ENCODE measurements around the gene PGGHG. TPM values are rescaled to one million over a fixed set of nuclear protein-coding genes. Genes with fewer than 3 reads are reported as not detected.

The PGGHG gene
- total and polyA plus RNA-seq, 3 donors from 2014 or later = 8.2 to 32.5 (median 26.5) TPM

DNA sequence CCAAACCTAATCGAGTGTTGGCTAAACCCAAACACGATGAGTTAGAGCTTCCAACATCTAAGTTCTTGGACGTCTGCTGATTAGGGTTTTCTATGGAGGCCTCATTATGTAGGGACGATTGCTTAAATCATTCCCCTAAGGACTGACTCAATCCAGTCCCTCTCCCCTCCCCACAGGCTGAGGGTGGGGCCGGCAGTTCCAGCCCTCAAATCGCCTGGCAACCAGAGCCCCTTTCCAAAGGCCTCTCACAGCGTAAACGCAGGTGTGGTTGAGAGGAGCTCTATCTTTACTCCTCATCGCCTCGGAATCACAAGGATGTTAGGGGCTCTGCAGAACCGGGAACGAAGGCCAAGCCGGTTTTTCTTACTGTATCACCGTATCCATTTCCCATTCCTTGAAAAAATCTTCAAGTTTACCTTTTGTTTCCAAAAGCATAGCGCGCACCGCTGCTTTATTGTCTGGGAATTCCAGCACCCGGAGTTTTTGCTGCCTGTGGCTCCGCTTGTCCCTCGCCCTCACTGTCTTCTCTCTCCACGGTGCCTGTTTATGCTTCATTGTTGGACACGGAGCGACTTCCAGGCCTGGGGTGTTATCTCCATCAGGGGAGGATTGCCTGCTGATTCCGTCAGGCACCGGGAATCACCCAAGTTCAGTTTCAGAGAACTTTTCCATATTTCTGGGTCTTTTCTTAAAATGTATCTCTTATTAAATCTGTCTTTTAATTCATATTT is 45.5 kb downstream of the PGGHG start:
- peak; percentile 58 for DNase-seq
- H3K27ac ChIP-seq = peak overlapping the region; percentile 82 to 88
- H3K4me1 ChIP-seq = peaks cover 40% of the 10 kb centered on the region
- TF ChIP-seq, protein P1, sequence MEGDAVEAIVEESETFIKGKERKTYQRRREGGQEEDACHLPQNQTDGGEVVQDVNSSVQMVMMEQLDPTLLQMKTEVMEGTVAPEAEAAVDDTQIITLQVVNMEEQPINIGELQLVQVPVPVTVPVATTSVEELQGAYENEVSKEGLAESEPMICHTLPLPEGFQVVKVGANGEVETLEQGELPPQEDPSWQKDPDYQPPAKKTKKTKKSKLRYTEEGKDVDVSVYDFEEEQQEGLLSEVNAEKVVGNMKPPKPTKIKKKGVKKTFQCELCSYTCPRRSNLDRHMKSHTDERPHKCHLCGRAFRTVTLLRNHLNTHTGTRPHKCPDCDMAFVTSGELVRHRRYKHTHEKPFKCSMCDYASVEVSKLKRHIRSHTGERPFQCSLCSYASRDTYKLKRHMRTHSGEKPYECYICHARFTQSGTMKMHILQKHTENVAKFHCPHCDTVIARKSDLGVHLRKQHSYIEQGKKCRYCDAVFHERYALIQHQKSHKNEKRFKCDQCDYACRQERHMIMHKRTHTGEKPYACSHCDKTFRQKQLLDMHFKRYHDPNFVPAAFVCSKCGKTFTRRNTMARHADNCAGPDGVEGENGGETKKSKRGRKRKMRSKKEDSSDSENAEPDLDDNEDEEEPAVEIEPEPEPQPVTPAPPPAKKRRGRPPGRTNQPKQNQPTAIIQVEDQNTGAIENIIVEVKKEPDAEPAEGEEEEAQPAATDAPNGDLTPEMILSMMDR (IDR thresholded peaks at IDR 0.05) = no peak
- TF ChIP-seq POLR2A (IDR thresholded peaks at IDR 0.05) = no peak
- H3K4me3 ChIP-seq = no peak overlapping the region
- 47 to 61% methylated on average over 25 of the region's 25 CpGs for WGBS, 2 donors
- no peaks in the 10 kb centered on the region for H3K9me3 ChIP-seq
- no peaks in the 10 kb centered on the region for H3K27me3 ChIP-seq
- no peaks in the 10 kb centered on the region for H3K36me3 ChIP-seq (ENCODE audit: low read depth, missing control alignments)
- intact Hi-C loops (cut with DNase I; ENCODE audit: low total_unique reads) = no loop called here

DNA sequence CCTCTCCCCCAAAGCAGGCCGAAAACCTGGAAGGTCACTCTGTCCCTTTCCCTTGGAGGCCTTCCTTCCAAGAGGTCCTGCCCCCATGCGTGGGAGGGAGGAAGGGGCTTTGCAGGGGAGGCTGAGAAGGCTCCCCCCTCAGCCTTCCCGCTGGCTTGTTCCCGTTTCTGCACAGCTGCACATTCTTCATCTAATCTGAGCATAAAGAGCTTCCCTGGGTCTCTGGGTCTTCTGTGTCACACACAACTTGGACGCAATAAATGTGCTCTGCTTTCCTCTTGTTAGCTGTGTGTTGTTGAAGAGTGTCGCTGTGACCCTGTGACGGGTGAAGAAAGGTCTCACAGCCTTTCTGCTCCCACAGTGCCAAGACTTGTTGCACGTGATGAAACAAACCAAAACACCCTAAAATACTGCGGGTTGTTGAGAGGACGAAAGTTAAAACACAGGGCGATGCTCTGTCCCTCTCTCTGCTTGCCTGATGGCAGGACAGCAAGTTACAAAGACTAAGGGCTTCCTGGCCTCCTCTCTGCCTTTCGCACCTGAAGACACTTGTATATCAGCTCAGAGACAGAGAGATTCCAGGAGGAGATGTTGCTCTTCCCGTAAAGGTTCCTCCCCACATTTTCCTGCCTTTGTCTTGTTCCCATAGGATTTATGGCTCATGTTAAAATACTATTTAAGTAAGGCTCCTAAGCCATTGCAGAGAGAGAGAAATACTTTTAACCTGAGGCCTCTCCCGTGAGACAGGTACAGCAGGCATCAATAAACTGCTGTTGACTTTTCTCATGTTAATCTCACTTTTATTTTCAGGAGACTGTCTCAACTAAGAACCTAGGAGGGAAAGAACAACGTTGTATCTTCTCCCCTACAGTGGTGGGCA is 47.1 kb downstream of the PGGHG start:
- peak; percentile 73 for DNase-seq
- Histone ChIP-seq H3K27me3 (no peaks in the 10 kb centered on the region), H3K9me3 (no peaks in the 10 kb centered on the region), H3K36me3 (ENCODE audit: low read depth, missing control alignments) (no peaks in the 10 kb centered on the region), H3K27ac (peak overlapping the region; percentile 82 to 88), H3K4me1 (peaks cover 38% of the 10 kb centered on the region), H3K4me3 (no peak overlapping the region)
- WGBS, 2 donors = 24 to 26% methylated on average over 14 to 15 of the region's 15 CpGs
- TF ChIP-seq, protein P1 (IDR thresholded peaks at IDR 0.05) = no peak
- TF ChIP-seq POLR2A (IDR thresholded peaks at IDR 0.05) = no peak
- intact Hi-C loops (cut with DNase I; ENCODE audit: low total_unique reads) = no loop called here

DNA sequence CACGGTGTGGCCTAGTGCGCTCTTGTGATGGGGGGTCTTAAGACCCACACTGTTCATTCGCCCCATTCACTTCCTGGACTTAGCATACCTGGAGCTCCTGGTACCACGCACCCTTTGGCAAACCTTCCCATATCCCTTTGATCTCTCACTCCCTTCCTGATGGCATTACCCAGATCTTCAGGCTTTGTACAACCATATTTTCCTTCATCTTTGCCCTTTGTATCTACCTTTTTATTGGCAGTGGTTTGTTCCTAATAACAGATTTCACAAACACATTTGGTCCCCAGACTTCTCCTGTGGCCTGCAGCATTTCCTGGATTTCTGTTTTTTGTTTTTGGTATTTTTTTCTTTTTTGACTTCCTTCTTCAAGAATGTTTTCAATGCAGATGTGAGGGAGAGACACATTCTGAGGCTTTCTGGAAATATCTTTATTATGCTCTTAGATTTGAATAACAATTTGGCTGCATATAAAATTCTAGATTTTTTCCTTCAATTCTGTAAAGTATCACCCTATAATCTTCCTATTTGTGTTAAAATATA is 47.8 kb downstream of the PGGHG start:
- DNase-seq = no peak
- Histone ChIP-seq H3K36me3 (ENCODE audit: low read depth, missing control alignments) (no peaks in the 10 kb centered on the region), H3K27ac (peak overlapping the region; percentile 82 to 88), H3K4me3 (no peak overlapping the region), H3K4me1 (peaks cover 38% of the 10 kb centered on the region), H3K27me3 (no peaks in the 10 kb centered on the region), H3K9me3 (no peaks in the 10 kb centered on the region)
- WGBS, 2 donors = 62 to 89% methylated on average over 4 of the region's 4 CpGs
- TF ChIP-seq, protein P1 (IDR thresholded peaks at IDR 0.05) = no peak
- TF ChIP-seq POLR2A (IDR thresholded peaks at IDR 0.05) = no peak
- intact Hi-C loops (cut with DNase I; ENCODE audit: low total_unique reads) = no loop called here

DNA sequence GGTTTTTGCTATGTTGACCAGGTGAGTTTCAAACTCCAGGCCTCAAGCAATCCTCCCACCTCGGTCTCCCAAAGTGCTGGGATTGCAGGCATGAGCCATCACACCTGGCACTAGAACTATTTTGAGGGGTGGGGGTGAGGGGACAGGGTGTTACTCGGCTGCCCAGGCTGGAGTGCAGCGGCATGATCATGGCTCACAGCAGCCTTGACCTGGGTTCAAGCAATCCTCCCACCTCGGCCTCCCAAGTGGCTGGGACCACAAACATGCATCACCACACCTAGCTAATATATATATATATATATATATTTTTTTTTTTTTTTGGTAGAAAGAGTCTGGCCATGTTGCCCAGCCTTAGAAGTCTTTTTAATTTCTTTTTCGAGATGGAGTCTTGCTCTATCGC is 48.8 kb downstream of the PGGHG start:
- WGBS, 2 donors = 71 to 79% methylated on average over 6 of the region's 6 CpGs
- H3K27me3 ChIP-seq = no peaks in the 10 kb centered on the region
- peak overlapping the region in 1 of 2 donors; percentile 82 for H3K27ac ChIP-seq
- intact Hi-C loops (cut with DNase I; ENCODE audit: low total_unique reads) = no loop called here
- DNase-seq = no peak
- no peaks in the 10 kb centered on the region for H3K36me3 ChIP-seq (ENCODE audit: low read depth, missing control alignments)
- no peak for TF ChIP-seq POLR2A (IDR thresholded peaks at IDR 0.05)
- TF ChIP-seq, protein P1 (IDR thresholded peaks at IDR 0.05) = no peak
- no peaks in the 10 kb centered on the region for H3K9me3 ChIP-seq
- H3K4me1 ChIP-seq = peaks cover 38% of the 10 kb centered on the region
- H3K4me3 ChIP-seq = no peak overlapping the region
